Stimulated activated CD4-positive, alpha-beta T cell treated with anti-CD3 and anti-CD28 coated beads, Interleukin-2, amount 100 ng/mL, for 24 hours (primary cell): Measurements from ENCODE around the gene KRTAP22-2.

Experiments
- DNase-seq, 2 donors: peaks; one replicate each; pipeline ENCODE4 v3.0.0-alpha.2; 2020

The KRTAP22-2 gene

DNA sequence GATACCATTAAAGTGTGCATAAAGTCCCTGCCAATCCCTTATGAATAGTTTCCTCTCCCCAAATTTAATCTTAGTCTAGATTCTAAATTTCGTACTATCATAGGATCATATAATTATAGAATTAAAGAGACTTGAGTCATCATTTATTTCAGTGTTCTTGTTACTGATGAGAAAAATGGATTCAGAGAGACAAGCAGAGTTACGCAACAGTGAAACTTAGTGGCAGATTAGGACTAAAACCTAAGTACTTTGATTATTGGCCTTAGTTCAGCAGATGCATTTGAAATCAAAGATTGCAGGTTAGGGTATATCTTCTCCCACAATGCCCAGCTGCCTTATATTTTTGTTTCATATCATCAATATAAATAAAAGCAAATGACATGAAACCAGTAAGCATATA, 28.2 kb downstream of the KRTAP22-2 start:
- no peak for DNase-seq

DNA sequence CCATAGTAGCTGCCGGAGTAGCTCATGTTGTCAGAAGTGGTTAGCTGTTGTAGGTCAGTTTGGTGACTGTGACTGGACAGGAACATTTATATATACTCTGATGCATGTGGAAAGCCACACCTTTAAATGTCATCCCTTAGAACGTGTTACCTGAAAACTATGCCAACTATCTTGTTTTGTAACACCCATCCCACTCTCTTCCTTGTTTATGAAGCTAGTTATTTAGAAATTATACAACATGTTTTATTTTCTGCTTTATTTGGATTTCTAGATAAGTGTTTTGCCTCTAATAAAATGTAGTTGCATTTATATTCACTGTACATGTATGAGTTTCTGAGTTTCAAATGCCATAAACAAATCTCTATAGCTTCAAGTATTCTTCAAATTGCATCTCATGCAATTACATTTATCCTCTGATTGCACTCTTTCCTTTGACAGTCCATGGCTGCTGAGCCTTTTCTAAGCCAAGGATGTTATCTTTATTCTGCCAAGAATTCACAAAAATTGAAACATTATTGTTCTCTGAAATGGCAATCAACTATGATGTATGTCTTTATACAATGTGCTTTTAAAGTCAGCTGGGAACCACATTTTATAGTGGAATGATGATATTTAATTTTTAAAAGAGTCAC, 28.8 kb downstream of the KRTAP22-2 start, which contains the start of gene KRTAP19-7:
Gene KRTAP19-7 (minus strand): TSS at position 51 of the 632 bp plus-strand sequence. CDS start 25 bp downstream, at position 26.
- DNase-seq: no peak

GRCh38 chr21:30555095-30555494, 35.1 kb downstream of the KRTAP22-2 start:
- no peak for DNase-seq

- no peak for DNase-seq
Measured at GRCh38 chr21:30552782-30553181, 37.4 kb downstream of the KRTAP22-2 start.

DNA sequence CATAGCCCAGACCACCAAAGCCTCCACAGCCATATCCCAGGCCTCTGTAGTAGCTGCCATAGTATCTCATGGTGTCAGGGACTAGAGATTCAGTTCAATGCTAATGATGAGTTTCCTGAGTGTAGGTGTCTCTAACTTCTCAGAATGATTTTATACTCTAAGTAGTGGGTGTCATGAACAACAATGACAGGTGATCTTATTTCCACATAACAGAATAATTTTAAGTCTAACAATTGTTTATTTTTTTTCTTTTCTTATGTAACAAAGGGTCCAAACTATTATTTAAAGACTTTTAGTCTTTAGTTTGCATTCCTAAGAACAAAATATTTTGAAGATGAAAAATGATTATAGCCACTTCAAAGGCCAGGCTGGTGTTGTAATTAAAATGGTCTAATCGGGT, 48.4 kb downstream of the KRTAP22-2 start, which contains the start of gene KRTAP19-6:
Gene KRTAP19-6 (minus strand): TSS at position 101 of the 400 bp plus-strand sequence. CDS start 31 bp downstream, at position 70.
- DNase-seq: no peak
